CD14-positive monocyte (primary cell): ENCODE results near the gene TMEM200B. TPM values are rescaled to one million over a fixed set of nuclear protein-coding genes. Genes with fewer than 3 reads are reported as not detected.
"Not testable (repeated sequence)": the region's sequence is repeated elsewhere in the genome, so short reads cannot be mapped to it uniquely, and the experiment has no call there.

ENCODE experiments used
- DNase-seq, 3 donors: peaks; one replicate each; pipeline ENCODE4 v3.0.0-alpha.2; 2011 to 2022
- H2AFZ ChIP-seq: 2 replicates; pipeline ENCODE4 v1.6.0; 2012; ENCODE audit warnings: mild to moderate bottlenecking, low read depth, low read length, inconsistent platforms; ENCODE audit not compliant: insufficient read depth, poor library complexity, severe bottlenecking
- H3K27ac ChIP-seq, 2 donors: 1 replicate in 1 of 2; 2 replicates in 1 of 2; pipeline ENCODE4 v1.5.1; 2012 to 2013; ENCODE audit warnings: low read length in 2 of 2, control low read depth in 1 of 2, inconsistent platforms in 1 of 2, low read depth in 1 of 2, mild to moderate bottlenecking in 1 of 2
- H3K27me3 ChIP-seq, 2 donors: one replicate each; pipeline versions ENCODE4 v1.6.0 to v1.6.1; 2011 to 2013; ENCODE audit warnings: low read length in 2 of 2; ENCODE audit not compliant: control insufficient read depth in 2 of 2, insufficient read depth in 2 of 2
- H3K36me3 ChIP-seq, 2 donors: replicated peaks in 1 of 2; 1 replicate in 1 of 2; 2 replicates in 1 of 2; pipeline versions ENCODE4 v1.5.1 to v1.6.1; 2012 to 2013; ENCODE audit warnings: low read length in 2 of 2, control low read depth in 1 of 2, inconsistent platforms in 1 of 2, mild to moderate bottlenecking in 1 of 2; ENCODE audit not compliant: insufficient read depth in 2 of 2, control insufficient read depth in 1 of 2
- H3K4me1 ChIP-seq, 2 donors: 1 replicate in 1 of 2; 2 replicates in 1 of 2; pipeline versions ENCODE4 v1.5.1 to v1.6.1; 2012 to 2013; ENCODE audit warnings: low read length in 2 of 2, control low read depth in 1 of 2, inconsistent platforms in 1 of 2, mild to moderate bottlenecking in 1 of 2, moderate library complexity in 1 of 2; ENCODE audit not compliant: insufficient read depth in 2 of 2, control insufficient read depth in 1 of 2
- H3K4me2 ChIP-seq: replicated peaks from 2 replicates; pipeline ENCODE3; 2012; ENCODE audit warnings: low read length, moderate library complexity, mild to moderate bottlenecking; ENCODE audit not compliant: poor library complexity, severe bottlenecking; ENCODE audit errors: extremely low read depth
- H3K4me3 ChIP-seq, 3 experiments: fragments of 200-600 bp in 1 of 3; sonication (generic) in 1 of 3; replicated peaks in 1 of 3; 1 replicate in 2 of 3; 2 replicates in 1 of 3; pipeline ENCODE4 v1.5.1; 2011 to 2013; ENCODE audit warnings: low read length in 3 of 3, mild to moderate bottlenecking in 3 of 3, control low read depth in 2 of 3, low read depth in 2 of 3, inconsistent platforms in 1 of 3, moderate library complexity in 1 of 3
- H3K79me2 ChIP-seq: 2 replicates; pipeline ENCODE4 v1.6.0; 2012; ENCODE audit warnings: mild to moderate bottlenecking, control low read depth, inconsistent platforms, low read length, moderate library complexity; ENCODE audit not compliant: insufficient read depth
- H3K9ac ChIP-seq: 2 replicates; pipeline ENCODE4 v1.6.0; 2017; ENCODE audit warnings: low read length, mild to moderate bottlenecking; ENCODE audit not compliant: insufficient read depth, poor library complexity, severe bottlenecking
- H3K9me3 ChIP-seq, 2 donors: replicated peaks in 1 of 2; 1 replicate in 1 of 2; 2 replicates in 1 of 2; pipeline versions ENCODE4 v1.5.1 to v1.6.1; 2012 to 2013; ENCODE audit warnings: low read length in 2 of 2, control low read depth in 1 of 2; ENCODE audit not compliant: control insufficient read depth in 1 of 2, insufficient read depth in 1 of 2
- H4K20me1 ChIP-seq: 2 replicates; pipeline ENCODE4 v1.6.0; 2012; ENCODE audit warnings: mild to moderate bottlenecking, low read length, control low read depth, moderate library complexity; ENCODE audit not compliant: insufficient read depth
- H3K27ac Mint-ChIP-seq, 7 donors: one replicate each; pipeline ENCODE4 v1.8.0; 2020; ENCODE audit warnings: mild to moderate bottlenecking in 7 of 7, mixed read lengths in 7 of 7, moderate library complexity in 6 of 7, inconsistent platforms in 2 of 7
- H3K27me3 Mint-ChIP-seq, 3 donors: one replicate each; pipeline ENCODE4 v1.8.0; 2021 to 2022; ENCODE audit warnings: low read depth in 3 of 3, mild to moderate bottlenecking in 3 of 3, mixed read lengths in 3 of 3, moderate library complexity in 3 of 3, inconsistent platforms in 1 of 3
- H3K36me3 Mint-ChIP-seq, 2 donors: one replicate each; pipeline ENCODE4 v1.8.0; 2020; ENCODE audit warnings: mixed read lengths in 2 of 2, inconsistent platforms in 1 of 2, mild to moderate bottlenecking in 1 of 2
- H3K4me1 Mint-ChIP-seq: one replicate; pipeline ENCODE4 v1.8.0; 2020; ENCODE audit warnings: mild to moderate bottlenecking, mixed read lengths
- H3K4me3 Mint-ChIP-seq, 2 donors: one replicate each; pipeline ENCODE4 v1.8.0; 2020; ENCODE audit warnings: mild to moderate bottlenecking in 2 of 2, mixed read lengths in 2 of 2, moderate library complexity in 1 of 2
- H3K9me3 Mint-ChIP-seq, 7 donors: one replicate each; pipeline ENCODE4 v1.8.0; 2020 to 2022; ENCODE audit warnings: mixed read lengths in 7 of 7, mild to moderate bottlenecking in 6 of 7, moderate library complexity in 6 of 7, inconsistent platforms in 2 of 7
- CTCF ChIP-seq: fragments of 200-600 bp; IDR thresholded peaks from one replicate; pipeline ENCODE4 v1.8.0; 2022; ENCODE audit warnings: antibody characterized with exemption, mild to moderate bottlenecking
- WGBS: methylation state at CpG from one replicate; pipeline ENCODE4 v1.1.5; 2013; ENCODE audit warnings: missing lambda C conversion rate; ENCODE audit not compliant: insufficient coverage; 5-methylcytosine and 5-hydroxymethylcytosine counted together
- intact Hi-C, 2 donors: fragments of 100-400 bp; cut with micrococcal nuclease; formaldehyde crosslinking; loops; one replicate each; pipeline versions ENCODE4 v1.15.0 to v1.15.1; 2023
- polyA plus RNA-seq, 3 donors: library from polyadenylated mRNA; depleted of rRNA in 1 of 3; unstranded in 2 of 3; stranded (reverse) in 1 of 3; fragments of 300-500 nt in 2 of 3; fragments of >200 nt in 1 of 3; fragmentation: Illumina TruSeq in 2 of 3; gene quantifications; 1 replicate in 2 of 3; 2 replicates in 1 of 3; pipeline ENCODE4 v1.2.3, GENCODE V29; 2012 to 2021

Gene TMEM200B
- polyA plus RNA-seq, 3 donors: not detected

GRCh38 chr1:29133861-29134694, 10.4 kb upstream of the TMEM200B start:
- Histone ChIP-seq H3K9me3 (no peaks in the 10 kb centered on the region), H3K4me1 (peaks cover 0 to 5% of the 10 kb centered on the region in 2 donors), H3K9ac (no peak overlapping the region), H3K27ac (no peak overlapping the region), H3K79me2 (no peaks in the 10 kb centered on the region), H4K20me1 (no peaks in the 10 kb centered on the region), H2AFZ (peak overlapping the region; percentile 29), H3K4me3 (peak overlapping the region in 1 of 3 experiments; percentile 46), H3K4me2 (peak overlapping the region; percentile 40), H3K27me3 (peaks cover 0 to 3% of the 10 kb centered on the region in 2 donors), H3K36me3 (no peaks in the 10 kb centered on the region)
- DNase-seq: no peak
- intact Hi-C loops: no loop called here
- no peak for TF ChIP-seq CTCF
- H3K4me1 Mint-ChIP-seq: peaks cover 6% of the 10 kb centered on the region
- WGBS: 59% methylated on average over 53 of the region's 55 CpGs
- peaks cover 0 to 6% (median 0%) of the 10 kb centered on the region in 7 donors for H3K9me3 Mint-ChIP-seq
- H3K4me3 Mint-ChIP-seq: peak overlapping the region; percentile 66 to 80
- no peak overlapping the region for H3K27ac Mint-ChIP-seq
- no peaks in the 10 kb centered on the region for H3K36me3 Mint-ChIP-seq
- peaks cover 21 to 60% (median 33%) of the 10 kb centered on the region in 3 donors for H3K27me3 Mint-ChIP-seq

- WGBS: 94% methylated on average over 11 of the region's 29 CpGs
- H3K36me3 Mint-ChIP-seq, intact Hi-C loops: not testable (repeated sequence)
Measured at GRCh38 chr1:29131056-29131455, 7.4 kb upstream of the TMEM200B start.

More at GRCh38 chr1:29131056-29131455, 7.4 kb upstream of the TMEM200B start:
- not testable (repeated sequence) for H3K79me2 ChIP-seq, H3K9me3 ChIP-seq, H3K4me3 ChIP-seq, H3K4me1 ChIP-seq, H3K9ac ChIP-seq, DNase-seq, H3K4me3 Mint-ChIP-seq, H2AFZ ChIP-seq, H3K9me3 Mint-ChIP-seq, H3K4me1 Mint-ChIP-seq, H3K27ac ChIP-seq, H4K20me1 ChIP-seq, H3K27ac Mint-ChIP-seq, H3K4me2 ChIP-seq, H3K36me3 ChIP-seq
- peaks cover 34 to 82% (median 52%) of the 10 kb centered on the region in 3 donors for H3K27me3 Mint-ChIP-seq
- H3K27me3 ChIP-seq: peaks cover under 1 to 16% of the 10 kb centered on the region in 2 donors
